Fibroblast of lung (primary cell): ENCODE measurements around the gene SSH2. TPM values are rescaled to one million over a fixed set of nuclear protein-coding genes. Genes with fewer than 3 reads are reported as not detected.

Experiments
- DNase-seq, 2 donors: peaks; one replicate each; pipeline versions ENCODE4 v3.0.0 to v3.0.0-alpha.2; 2010; ENCODE audit warnings: low read depth in 2 of 2
- H2AFZ ChIP-seq: 2 replicates; pipeline ENCODE4 v1.5.1; 2012; ENCODE audit warnings: low read length, control low read depth, inconsistent platforms
- H3K27ac ChIP-seq: 2 replicates; pipeline ENCODE4 v1.5.1; 2011; ENCODE audit warnings: low read length, control low read depth; ENCODE audit not compliant: insufficient read depth
- H3K27me3 ChIP-seq: 2 replicates; pipeline ENCODE4 v1.5.1; 2011; ENCODE audit warnings: mild to moderate bottlenecking, low read length; ENCODE audit not compliant: control insufficient read depth, insufficient read depth
- H3K36me3 ChIP-seq: 2 replicates; pipeline ENCODE4 v1.5.1; 2011; ENCODE audit warnings: low read length; ENCODE audit not compliant: control insufficient read depth, insufficient read depth
- H3K4me1 ChIP-seq: 2 replicates; pipeline ENCODE4 v1.5.1; 2011; ENCODE audit warnings: low read length; ENCODE audit not compliant: control insufficient read depth, insufficient read depth; ENCODE audit errors: extremely low read depth
- H3K4me2 ChIP-seq: 2 replicates; pipeline ENCODE4 v1.5.1; 2011; ENCODE audit warnings: low read length, control low read depth; ENCODE audit not compliant: insufficient read depth; ENCODE audit errors: extremely low read depth
- H3K4me3 ChIP-seq, 4 experiments: fragments of 200-600 bp in 1 of 4; sonication (generic) in 1 of 4; replicated peaks in 1 of 4; 2 replicates each; pipeline ENCODE4 v1.5.1; 2011 to 2016; ENCODE audit warnings: low read length in 4 of 4, low read depth in 3 of 4, mild to moderate bottlenecking in 3 of 4, control low read depth in 2 of 4, inconsistent platforms in 1 of 4, mixed read lengths in 1 of 4; ENCODE audit not compliant: insufficient read depth in 1 of 4; ENCODE audit errors: control extremely low read depth in 1 of 4
- H3K79me2 ChIP-seq: 2 replicates; pipeline ENCODE4 v1.5.1; 2012; ENCODE audit warnings: mild to moderate bottlenecking, low read length, inconsistent platforms; ENCODE audit not compliant: control insufficient read depth, insufficient read depth
- H3K9ac ChIP-seq: 2 replicates; pipeline ENCODE4 v1.5.1; 2011; ENCODE audit warnings: mild to moderate bottlenecking, low read length, control low read depth; ENCODE audit not compliant: insufficient read depth
- H3K9me3 ChIP-seq: 2 replicates; pipeline ENCODE4 v1.5.1; 2012; ENCODE audit warnings: low read depth, low read length; ENCODE audit not compliant: control insufficient read depth, insufficient read depth
- H4K20me1 ChIP-seq: 2 replicates; pipeline ENCODE4 v1.5.1; 2011; ENCODE audit warnings: low read length; ENCODE audit not compliant: control insufficient read depth, insufficient read depth; ENCODE audit errors: extremely low read depth
- CTCF ChIP-seq, 2 donors: IDR thresholded peaks in 1 of 2; conservative IDR thresholded peaks in 1 of 2; 1 replicate in 1 of 2; 2 replicates in 1 of 2; pipeline ENCODE4 v1.5.1; 2011 to 2012; ENCODE audit warnings: low read length in 2 of 2, control low read depth in 1 of 2, inconsistent platforms in 1 of 2, low read depth in 1 of 2, mild to moderate bottlenecking in 1 of 2
- EZH2 ChIP-seq: IDR thresholded peaks from 2 replicates; pipeline ENCODE4 v1.5.1; 2012; ENCODE audit warnings: low read length, control low read depth, mild to moderate bottlenecking; ENCODE audit errors: missing control alignments
- polyA plus RNA-seq, 2 donors: library from polyadenylated mRNA; depleted of rRNA in 1 of 2; stranded (reverse) in 1 of 2; unstranded in 1 of 2; fragments of >200 nt; gene quantifications; 2 replicates each; pipeline ENCODE4 v1.2.1, GENCODE V29; 2011 to 2012; ENCODE audit warnings: missing spikeins in 1 of 2
- total RNA-seq: library from RNA; depleted of rRNA; stranded (reverse); fragments of >200 nt; gene quantifications from 2 replicates; pipeline ENCODE4 v1.2.1, GENCODE V29; 2014

Gene SSH2
- total and polyA plus RNA-seq, 2 donors (not counting 1 experiment from before 2014, with no cell fraction given) = 21.0 to 30.2 TPM

GRCh38 chr17:29846298-29846697 is 83.7 kb downstream of the SSH2 start:
- no peaks in the 10 kb centered on the region for H3K36me3 ChIP-seq
- no peaks in the 10 kb centered on the region for H4K20me1 ChIP-seq
- no peak overlapping the region for H3K27ac ChIP-seq
- no peak overlapping the region for H2AFZ ChIP-seq
- no peaks in the 10 kb centered on the region for H3K9me3 ChIP-seq
- H3K4me3 ChIP-seq = no peak overlapping the region
- no peaks in the 10 kb centered on the region for H3K79me2 ChIP-seq
- DNase-seq = no peak
- no peak overlapping the region for H3K4me2 ChIP-seq
- H3K9ac ChIP-seq = no peak overlapping the region
- no peaks in the 10 kb centered on the region for H3K27me3 ChIP-seq
- peaks cover 5% of the 10 kb centered on the region for H3K4me1 ChIP-seq
- no peak for TF ChIP-seq EZH2
- TF ChIP-seq CTCF (conservative IDR thresholded peaks at IDR 0.05 in 1 of 2, IDR thresholded peaks at IDR 0.05 in 1 of 2; ENCODE audit: low read depth in 1 of 2, low read length in 2 of 2) = no peak

- TF ChIP-seq EZH2 = no peak
- TF ChIP-seq CTCF (conservative IDR thresholded peaks at IDR 0.05 in 1 of 2, IDR thresholded peaks at IDR 0.05 in 1 of 2; ENCODE audit: low read depth in 1 of 2, low read length in 2 of 2) = no peak
- no peak overlapping the region for H3K4me3 ChIP-seq
- no peaks in the 10 kb centered on the region for H3K27me3 ChIP-seq
- no peaks in the 10 kb centered on the region for H3K36me3 ChIP-seq
- no peaks in the 10 kb centered on the region for H4K20me1 ChIP-seq
- peaks cover 8% of the 10 kb centered on the region for H3K4me1 ChIP-seq
- no peaks in the 10 kb centered on the region for H3K9me3 ChIP-seq
- H3K27ac ChIP-seq = no peak overlapping the region
- no peak overlapping the region for H3K9ac ChIP-seq
- H2AFZ ChIP-seq = no peak overlapping the region
- no peaks in the 10 kb centered on the region for H3K79me2 ChIP-seq
- peak; percentile 20 to 31 for DNase-seq
- no peak overlapping the region for H3K4me2 ChIP-seq
These were observed 85.5 kb downstream of the SSH2 start for GRCh38 chr17:29844339-29845048.

- TF ChIP-seq EZH2 (no peak), CTCF (conservative IDR thresholded peaks at IDR 0.05 in 1 of 2, IDR thresholded peaks at IDR 0.05 in 1 of 2; ENCODE audit: low read depth in 1 of 2, low read length in 2 of 2) (no peak)
- DNase-seq = peak in 1 of 2 donors; percentile 73
- Histone ChIP-seq H3K4me3 (no peak overlapping the region), H3K36me3 (no peaks in the 10 kb centered on the region), H3K79me2 (no peaks in the 10 kb centered on the region), H3K9ac (no peak overlapping the region), H3K4me1 (peaks cover 3% of the 10 kb centered on the region), H3K27me3 (no peaks in the 10 kb centered on the region), H2AFZ (no peak overlapping the region), H4K20me1 (no peaks in the 10 kb centered on the region), H3K4me2 (no peak overlapping the region), H3K9me3 (no peaks in the 10 kb centered on the region), H3K27ac (no peak overlapping the region)
These were observed 89.1 kb downstream of the SSH2 start for GRCh38 chr17:29840884-29841283.
